Amygdala (tissue), 56 donors: ENCODE results near the gene HLA-DQB1.
"Not testable (repeated sequence)": the region's sequence is repeated elsewhere in the genome, so short reads cannot be mapped to it uniquely, and the experiment has no call there.

Experiments used
- DNase-seq, 56 donors: peaks; one replicate each; lab custom pipeline; 2025; lab: John Stamatoyannopoulos, UW

HLA-DQB1 gene

GRCh38 chr6:32666420-32667300 is at the start of gene HLA-DQB1:
HLA-DQB1 (minus strand) TSS chr6:32666657; CDS start chr6:32666607, 50 bp downstream.
- peak in 12 of 56 donors; percentile 2 to 36 (median 12) for DNase-seq

- no peak for DNase-seq
Measured at GRCh38 chr6:32713241-32713640, 46.8 kb upstream of the HLA-DQB1 start.

GRCh38 chr6:32709625-32710024 is 43.2 kb upstream of the HLA-DQB1 start:
- DNase-seq, result no peak

- DNase-seq, result not testable (repeated sequence)
Measured at GRCh38 chr6:32705164-32705563, 38.7 kb upstream of the HLA-DQB1 start.

- DNase-seq, result no peak
Measured at GRCh38 chr6:32703347-32703746, 36.9 kb upstream of the HLA-DQB1 start.

- peak in 21 of 56 donors; percentile 0 to 45 (median 6) for DNase-seq
Measured at GRCh38 chr6:32700391-32701040, 34.1 kb upstream of the HLA-DQB1 start.

- DNase-seq, result no peak
Measured at GRCh38 chr6:32697031-32697430, 30.6 kb upstream of the HLA-DQB1 start.

- peak in 1 of 56 donors; percentile 1 for DNase-seq
Measured at GRCh38 chr6:32692019-32692418, 25.6 kb upstream of the HLA-DQB1 start.

GRCh38 chr6:32689531-32690501 is 23.4 kb upstream of the HLA-DQB1 start:
- no peak for DNase-seq

GRCh38 chr6:32685603-32686002 is 19.1 kb upstream of the HLA-DQB1 start:
- DNase-seq, result no peak

- no peak for DNase-seq
Measured at GRCh38 chr6:32684246-32684645, 17.8 kb upstream of the HLA-DQB1 start.

GRCh38 chr6:32680055-32680454 is 13.6 kb upstream of the HLA-DQB1 start:
- DNase-seq, result no peak

GRCh38 chr6:32679492-32679891 is 13.0 kb upstream of the HLA-DQB1 start:
- DNase-seq, result no peak

- not testable (repeated sequence) for DNase-seq
Measured at GRCh38 chr6:32674123-32674522, 7.7 kb upstream of the HLA-DQB1 start.

GRCh38 chr6:32671908-32672307 is 5.5 kb upstream of the HLA-DQB1 start:
- DNase-seq, result not testable (repeated sequence)

GRCh38 chr6:32669893-32670292 is 3.4 kb upstream of the HLA-DQB1 start:
- no peak for DNase-seq

GRCh38 chr6:32669240-32669639 is 2.8 kb upstream of the HLA-DQB1 start:
- no peak for DNase-seq

- peak in 13 of 56 donors; percentile 0 to 42 (median 13) for DNase-seq
Measured at GRCh38 chr6:32668226-32668747, 1.8 kb upstream of the HLA-DQB1 start.

- DNase-seq, result no peak
Measured at GRCh38 chr6:32665661-32666060, 796 bp downstream of the HLA-DQB1 start.

- DNase-seq, result no peak
Measured at GRCh38 chr6:32664827-32665362, 1.6 kb downstream of the HLA-DQB1 start.
